ENCODE measurements around the gene VANGL2.

GRCh38 chr1:160403244-160403643 is 2.9 kb downstream of the VANGL2 start:
- TF ChIP-seq, protein P1, sequence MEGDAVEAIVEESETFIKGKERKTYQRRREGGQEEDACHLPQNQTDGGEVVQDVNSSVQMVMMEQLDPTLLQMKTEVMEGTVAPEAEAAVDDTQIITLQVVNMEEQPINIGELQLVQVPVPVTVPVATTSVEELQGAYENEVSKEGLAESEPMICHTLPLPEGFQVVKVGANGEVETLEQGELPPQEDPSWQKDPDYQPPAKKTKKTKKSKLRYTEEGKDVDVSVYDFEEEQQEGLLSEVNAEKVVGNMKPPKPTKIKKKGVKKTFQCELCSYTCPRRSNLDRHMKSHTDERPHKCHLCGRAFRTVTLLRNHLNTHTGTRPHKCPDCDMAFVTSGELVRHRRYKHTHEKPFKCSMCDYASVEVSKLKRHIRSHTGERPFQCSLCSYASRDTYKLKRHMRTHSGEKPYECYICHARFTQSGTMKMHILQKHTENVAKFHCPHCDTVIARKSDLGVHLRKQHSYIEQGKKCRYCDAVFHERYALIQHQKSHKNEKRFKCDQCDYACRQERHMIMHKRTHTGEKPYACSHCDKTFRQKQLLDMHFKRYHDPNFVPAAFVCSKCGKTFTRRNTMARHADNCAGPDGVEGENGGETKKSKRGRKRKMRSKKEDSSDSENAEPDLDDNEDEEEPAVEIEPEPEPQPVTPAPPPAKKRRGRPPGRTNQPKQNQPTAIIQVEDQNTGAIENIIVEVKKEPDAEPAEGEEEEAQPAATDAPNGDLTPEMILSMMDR (IDR thresholded peaks at IDR 0.05 in 4 of 5, conservative IDR thresholded peaks at IDR 0.05 in 1 of 5) = no peak
- TF ChIP-seq POLR2A (IDR thresholded peaks at IDR 0.05) = no peak

Data from gastrocnemius medialis (tissue), 4 donors.